VCaP (cell line): ENCODE results near the gene HPS5.
"Not testable (repeated sequence)": the region's sequence is repeated elsewhere in the genome, so short reads cannot be mapped to it uniquely, and the experiment has no call there.

Source experiments
- H3K27ac ChIP-seq: fragments of 450-650 bp; 2 replicates; pipeline ENCODE4 v1.5.1; 2017
- CTCF ChIP-seq: fragments of 450-650 bp; conservative IDR thresholded peaks from 2 replicates; pipeline ENCODE4 v1.5.1; 2017; ENCODE audit warnings: mild to moderate bottlenecking, moderate library complexity

The HPS5 gene

GRCh38 chr11:18259259-18259658 is 62.7 kb downstream of the HPS5 start:
- no peak for TF ChIP-seq CTCF
- no peak overlapping the region for H3K27ac ChIP-seq

- TF ChIP-seq CTCF: no peak
- H3K27ac ChIP-seq: no peak overlapping the region
These were observed 67.1 kb downstream of the HPS5 start for GRCh38 chr11:18254781-18255361.

- H3K27ac ChIP-seq: no peak overlapping the region
- no peak for TF ChIP-seq CTCF
These were observed 68.1 kb downstream of the HPS5 start for GRCh38 chr11:18253778-18254338.

- H3K27ac ChIP-seq: no peak overlapping the region
- TF ChIP-seq CTCF: no peak
These were observed 68.7 kb downstream of the HPS5 start for GRCh38 chr11:18253233-18253632.

- TF ChIP-seq CTCF: no peak
These were observed 73.4 kb downstream of the HPS5 start, which contains the start of gene SAA2 for GRCh38 chr11:18248561-18248960. SAA2 (minus strand) TSS chr11:18248668; CDS start chr11:18248011, 657 bp downstream.

GRCh38 chr11:18247191-18247581 is 74.8 kb downstream of the HPS5 start:
- not testable (repeated sequence) for H3K27ac ChIP-seq

More at GRCh38 chr11:18248561-18248960, 73.4 kb downstream of the HPS5 start, which contains the start of gene SAA2:
- no peak within 1 kb of the TSS for H3K27ac ChIP-seq

GRCh38 chr11:18246379-18247190 is 75.4 kb downstream of the HPS5 start:
- not testable (repeated sequence) for H3K27ac ChIP-seq

- TF ChIP-seq CTCF: no peak
- H3K27ac ChIP-seq: no peak overlapping the region
These were observed 76.5 kb downstream of the HPS5 start for GRCh38 chr11:18245396-18245795.
